H9 (cell line): ENCODE results near the gene RCAN2. TPM values are rescaled to one million over a fixed set of nuclear protein-coding genes. Genes with fewer than 3 reads are reported as not detected.

ENCODE experiments used
- DNase-seq: peaks from one replicate; pipeline ENCODE4 v3.0.0-alpha.2; 2017
- H2AFZ ChIP-seq: one replicate; pipeline ENCODE4 v1.6.1; 2013; ENCODE audit warnings: mild to moderate bottlenecking, low read length, control low read depth, moderate library complexity
- H2AK5ac ChIP-seq: 2 replicates; pipeline ENCODE4 v1.6.1; 2013; ENCODE audit warnings: low read length, control low read depth, mixed read lengths; ENCODE audit not compliant: insufficient read length
- H2BK120ac ChIP-seq: one replicate; pipeline ENCODE4 v1.6.1; 2013; ENCODE audit warnings: low read depth, mild to moderate bottlenecking, low read length, control low read depth, inconsistent platforms; ENCODE audit not compliant: poor library complexity, severe bottlenecking
- H2BK12ac ChIP-seq: 2 replicates; pipeline ENCODE4 v1.6.1; 2013; ENCODE audit warnings: low read length, control low read depth, mixed read lengths, low read depth; ENCODE audit not compliant: insufficient read length
- H2BK15ac ChIP-seq: 2 replicates; pipeline ENCODE4 v1.6.1; 2013; ENCODE audit warnings: low read depth, low read length, control low read depth
- H2BK20ac ChIP-seq: one replicate; pipeline ENCODE4 v1.6.1; 2013; ENCODE audit warnings: low read depth, mild to moderate bottlenecking, low read length, control low read depth, inconsistent platforms; ENCODE audit not compliant: poor library complexity, severe bottlenecking
- H2BK5ac ChIP-seq: 2 replicates; pipeline ENCODE4 v1.6.1; 2013; ENCODE audit warnings: low read length, control low read depth, mixed read lengths; ENCODE audit not compliant: insufficient read length
- H3K14ac ChIP-seq: 2 replicates; pipeline ENCODE4 v1.6.1; 2013; ENCODE audit warnings: low read length, control low read depth; ENCODE audit not compliant: insufficient read depth
- H3K18ac ChIP-seq: 2 replicates; pipeline ENCODE4 v1.6.1; 2013; ENCODE audit warnings: low read depth, mild to moderate bottlenecking, mixed read lengths, low read length, control low read depth; ENCODE audit not compliant: insufficient read length
- H3K23ac ChIP-seq: 2 replicates; pipeline ENCODE4 v1.6.1; 2013; ENCODE audit warnings: low read length, control low read depth, mixed read lengths, low read depth; ENCODE audit not compliant: insufficient read length
- H3K23me2 ChIP-seq: 2 replicates; pipeline ENCODE4 v1.6.1; 2013; ENCODE audit warnings: low read depth, mild to moderate bottlenecking, mixed read lengths, low read length, control low read depth; ENCODE audit not compliant: insufficient read length, poor library complexity, severe bottlenecking
- H3K27ac ChIP-seq: 2 replicates; pipeline ENCODE4 v1.5.1; 2013; ENCODE audit warnings: low read length, control low read depth, mixed read lengths, low read depth; ENCODE audit not compliant: insufficient read length
- H3K27me3 ChIP-seq: 2 replicates; pipeline ENCODE4 v1.6.1; 2013; ENCODE audit warnings: low read length, control low read depth, inconsistent platforms; ENCODE audit not compliant: insufficient read depth
- H3K4ac ChIP-seq: 2 replicates; pipeline ENCODE4 v1.6.1; 2013; ENCODE audit warnings: low read depth, mild to moderate bottlenecking, control low read depth, inconsistent platforms, low read length, moderate library complexity
- H3K4me1 ChIP-seq: 2 replicates; pipeline ENCODE4 v1.6.1; 2013; ENCODE audit warnings: low read length, control low read depth, inconsistent platforms; ENCODE audit not compliant: insufficient read depth
- H3K4me2 ChIP-seq: 2 replicates; pipeline ENCODE4 v1.6.1; 2013; ENCODE audit warnings: low read length, control low read depth, mixed read lengths; ENCODE audit not compliant: insufficient read length, insufficient read depth
- H3K56ac ChIP-seq: 2 replicates; pipeline ENCODE4 v1.6.1; 2013; ENCODE audit warnings: low read depth, mild to moderate bottlenecking, mixed read lengths, low read length, control low read depth; ENCODE audit not compliant: insufficient read length
- H3K79me1 ChIP-seq: 2 replicates; pipeline ENCODE4 v1.6.1; 2013; ENCODE audit warnings: low read depth, mild to moderate bottlenecking, moderate library complexity, low read length, control low read depth, inconsistent platforms; ENCODE audit not compliant: insufficient read depth, poor library complexity, severe bottlenecking
- H3K79me2 ChIP-seq: 2 replicates; pipeline ENCODE4 v1.6.1; 2013; ENCODE audit warnings: low read length, control low read depth, inconsistent platforms; ENCODE audit not compliant: insufficient read depth
- H3K9ac ChIP-seq: 2 replicates; pipeline ENCODE4 v1.6.1; 2013; ENCODE audit warnings: low read length, control low read depth, mixed read lengths; ENCODE audit not compliant: insufficient read length; ENCODE audit errors: extremely low read depth
- H3K9me3 ChIP-seq: one replicate; pipeline ENCODE4 v1.6.1; 2013; ENCODE audit warnings: low read depth, low read length, inconsistent platforms; ENCODE audit not compliant: control insufficient read depth
- H3T11ph ChIP-seq: one replicate; pipeline ENCODE4 v1.6.1; 2013; ENCODE audit warnings: mild to moderate bottlenecking, low read length, control low read depth, inconsistent platforms
- H4K20me1 ChIP-seq: one replicate; pipeline ENCODE4 v1.6.1; 2013; ENCODE audit not compliant: control insufficient read depth, insufficient read length, insufficient read depth
- H4K5ac ChIP-seq: 2 replicates; pipeline ENCODE4 v1.6.1; 2013; ENCODE audit warnings: low read depth, mild to moderate bottlenecking, mixed read lengths, low read length, control low read depth; ENCODE audit not compliant: insufficient read length
- H4K8ac ChIP-seq: replicated peaks from 2 replicates; pipeline ENCODE4 v1.6.1; 2013; ENCODE audit warnings: low read length, control low read depth, mixed read lengths, low read depth; ENCODE audit not compliant: insufficient read length
- H4K91ac ChIP-seq: 2 replicates; pipeline ENCODE4 v1.6.1; 2013; ENCODE audit warnings: low read depth, mild to moderate bottlenecking, moderate library complexity, mixed read lengths, low read length, control low read depth; ENCODE audit not compliant: insufficient read length
- H3K27ac Mint-ChIP-seq, 3 experiments: 2 replicates in 2 of 3; 3 replicates in 1 of 3; pipeline ENCODE4 v1.8.0; 2020 to 2021; ENCODE audit warnings: mixed read lengths in 3 of 3, mild to moderate bottlenecking in 1 of 3, moderate library complexity in 1 of 3
- H3K27me3 Mint-ChIP-seq: 2 replicates; pipeline ENCODE4 v1.8.0; 2021; ENCODE audit warnings: low read depth, mild to moderate bottlenecking, moderate library complexity, mixed read lengths
- H3K36me3 Mint-ChIP-seq, 3 experiments: 2 replicates in 2 of 3; 3 replicates in 1 of 3; pipeline ENCODE4 v1.8.0; 2020 to 2021; ENCODE audit warnings: low read depth in 3 of 3, mixed read lengths in 3 of 3; ENCODE audit not compliant: insufficient read depth in 1 of 3
- H3K4me1 Mint-ChIP-seq, 2 experiments: 2 replicates each; pipeline ENCODE4 v1.8.0; 2020; ENCODE audit warnings: mixed read lengths in 2 of 2
- H3K4me3 Mint-ChIP-seq, 2 experiments: 2 replicates in 1 of 2; 3 replicates in 1 of 2; pipeline ENCODE4 v1.8.0; 2020 to 2021; ENCODE audit warnings: mild to moderate bottlenecking in 2 of 2, mixed read lengths in 2 of 2, moderate library complexity in 1 of 2
- H3K9me3 Mint-ChIP-seq, 2 experiments: 2 replicates in 1 of 2; 3 replicates in 1 of 2; pipeline ENCODE4 v1.8.0; 2020; ENCODE audit warnings: mild to moderate bottlenecking in 2 of 2, mixed read lengths in 2 of 2, moderate library complexity in 1 of 2
- CTCF ChIP-seq: fragments of 200-600 bp; sonication (generic); conservative IDR thresholded peaks from 3 replicates; pipeline ENCODE4 v1.8.0; 2021; ENCODE audit warnings: antibody characterized with exemption, mild to moderate bottlenecking
- total RNA-seq: library from RNA; stranded (reverse); gene quantifications from 2 replicates; pipeline ENCODE4 v1.2.1, GENCODE V29; 2021

RCAN2 gene
- total RNA-seq, 1 experiment from 2014 or later: 3.0 TPM

- Mint-ChIP-seq H3K27me3 (peaks cover 4% of the 10 kb centered on the region), H3K9me3 (no peaks in the 10 kb centered on the region), H3K4me1 (no peaks in the 10 kb centered on the region), H3K4me3 (no peak overlapping the region), H3K27ac (no peak overlapping the region), H3K36me3 (no peaks in the 10 kb centered on the region)
- Histone ChIP-seq H3K14ac (no peak overlapping the region), H4K5ac (no peak overlapping the region), H3K79me2 (no peaks in the 10 kb centered on the region), H4K91ac (no peak overlapping the region), H3K9ac (no peak overlapping the region), H3K4me1 (no peaks in the 10 kb centered on the region), H3T11ph (no peak overlapping the region), H2BK120ac (no peak overlapping the region), H2BK15ac (no peak overlapping the region), H3K4ac (no peak overlapping the region), H3K27me3 (no peaks in the 10 kb centered on the region), H3K56ac (no peak overlapping the region), H3K4me2 (no peak overlapping the region), H3K23me2 (no peaks in the 10 kb centered on the region), H3K9me3 (no peaks in the 10 kb centered on the region), H2BK12ac (no peak overlapping the region), H3K18ac (no peak overlapping the region), H2AFZ (no peak overlapping the region), H4K8ac (no peak overlapping the region), H3K79me1 (no peaks in the 10 kb centered on the region), H2AK5ac (no peak overlapping the region), H4K20me1 (no peaks in the 10 kb centered on the region), H2BK5ac (no peak overlapping the region), H2BK20ac (no peak overlapping the region), H3K23ac (no peak overlapping the region), H3K27ac (no peak overlapping the region)
- no peak for DNase-seq
- no peak for TF ChIP-seq CTCF
Observed at GRCh38 chr6:46208303-46208702, 282.9 kb downstream of the RCAN2 start.
